KMS-11 (cell line): ENCODE data around the gene SERINC3.

Experiments
- H2AFZ ChIP-seq: fragments of 200-600 bp; sonication (generic); 2 replicates; pipeline ENCODE4 v1.6.1; 2016; ENCODE audit warnings: antibody characterized with exemption, mixed run types, low read depth
- H3K27ac ChIP-seq: fragments of 200-600 bp; sonication (generic); 2 replicates; pipeline ENCODE4 v1.6.1; 2016; ENCODE audit warnings: mild to moderate bottlenecking, mixed run types
- H3K27me3 ChIP-seq: fragments of 200-600 bp; sonication (generic); 2 replicates; pipeline ENCODE4 v1.6.1; 2017; ENCODE audit warnings: mild to moderate bottlenecking, low read depth, mixed run types, moderate library complexity; ENCODE audit not compliant: insufficient read depth
- H3K36me3 ChIP-seq: fragments of 200-600 bp; sonication (generic); 2 replicates; pipeline ENCODE4 v1.6.1; 2017; ENCODE audit warnings: mild to moderate bottlenecking, mixed run types; ENCODE audit not compliant: insufficient read depth
- H3K4me1 ChIP-seq: fragments of 200-600 bp; sonication (generic); 2 replicates; pipeline ENCODE4 v1.6.1; 2016; ENCODE audit warnings: mild to moderate bottlenecking, low read depth, mixed run types; ENCODE audit not compliant: poor library complexity, severe bottlenecking
- H3K4me2 ChIP-seq: fragments of 200-600 bp; sonication (generic); 2 replicates; pipeline ENCODE4 v1.7.0; 2016; ENCODE audit warnings: mild to moderate bottlenecking, mixed run types
- H3K4me3 ChIP-seq: fragments of 200-600 bp; sonication (generic); IDR thresholded peaks from 2 replicates; pipeline ENCODE4 v1.6.1; 2017; ENCODE audit warnings: low read depth, low read length, mixed read lengths; ENCODE audit not compliant: insufficient read depth
- H3K79me2 ChIP-seq: fragments of 200-600 bp; sonication (generic); 2 replicates; pipeline ENCODE4 v1.6.1; 2016; ENCODE audit warnings: low read depth, mixed run types; ENCODE audit not compliant: insufficient read depth
- H3K9ac ChIP-seq: fragments of 200-600 bp; sonication (generic); 2 replicates; pipeline ENCODE4 v1.6.1; 2016; ENCODE audit warnings: mild to moderate bottlenecking, mixed run types
- H4K20me1 ChIP-seq: fragments of 200-600 bp; sonication (generic); 2 replicates; pipeline ENCODE4 v1.6.1; 2016; ENCODE audit warnings: mild to moderate bottlenecking, mixed run types; ENCODE audit not compliant: insufficient read depth
- TF ChIP-seq, protein P1 (sequence below): fragments of 200-600 bp; sonication (generic); conservative IDR thresholded peaks from 2 replicates; pipeline ENCODE4 v1.6.1; 2017; ENCODE audit warnings: low read depth, mild to moderate bottlenecking, antibody characterized with exemption, low read length, moderate library complexity, mixed read lengths

The SERINC3 gene

DNA sequence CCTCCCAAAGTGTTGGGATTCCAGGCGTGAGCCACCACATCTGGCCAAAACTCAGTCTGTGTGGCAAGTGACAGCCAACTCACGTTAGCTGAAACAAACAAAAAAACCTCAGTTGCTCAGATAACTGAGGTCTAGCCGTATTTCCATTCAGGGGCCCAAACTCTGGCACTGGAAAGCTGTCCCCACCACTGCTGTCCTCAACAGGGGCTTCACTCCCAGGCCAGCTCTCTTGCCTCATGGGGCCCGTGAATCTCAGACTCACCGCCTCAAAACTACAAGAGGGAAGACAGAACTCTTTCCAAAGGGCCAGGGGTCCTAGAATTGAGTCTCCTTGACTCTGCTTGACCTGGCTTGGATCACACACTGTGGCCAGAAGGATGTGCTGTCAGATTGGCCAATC is 38.8 kb downstream of the SERINC3 start:
- Histone ChIP-seq H3K4me3 (no peak overlapping the region), H4K20me1 (no peaks in the 10 kb centered on the region), H3K9ac (no peak overlapping the region), H2AFZ (no peak overlapping the region), H3K4me2 (no peak overlapping the region), H3K36me3 (no peaks in the 10 kb centered on the region), H3K79me2 (no peaks in the 10 kb centered on the region), H3K27me3 (no peaks in the 10 kb centered on the region), H3K27ac (no peak overlapping the region), H3K4me1 (peaks cover 1% of the 10 kb centered on the region)
- TF ChIP-seq, protein P1, sequence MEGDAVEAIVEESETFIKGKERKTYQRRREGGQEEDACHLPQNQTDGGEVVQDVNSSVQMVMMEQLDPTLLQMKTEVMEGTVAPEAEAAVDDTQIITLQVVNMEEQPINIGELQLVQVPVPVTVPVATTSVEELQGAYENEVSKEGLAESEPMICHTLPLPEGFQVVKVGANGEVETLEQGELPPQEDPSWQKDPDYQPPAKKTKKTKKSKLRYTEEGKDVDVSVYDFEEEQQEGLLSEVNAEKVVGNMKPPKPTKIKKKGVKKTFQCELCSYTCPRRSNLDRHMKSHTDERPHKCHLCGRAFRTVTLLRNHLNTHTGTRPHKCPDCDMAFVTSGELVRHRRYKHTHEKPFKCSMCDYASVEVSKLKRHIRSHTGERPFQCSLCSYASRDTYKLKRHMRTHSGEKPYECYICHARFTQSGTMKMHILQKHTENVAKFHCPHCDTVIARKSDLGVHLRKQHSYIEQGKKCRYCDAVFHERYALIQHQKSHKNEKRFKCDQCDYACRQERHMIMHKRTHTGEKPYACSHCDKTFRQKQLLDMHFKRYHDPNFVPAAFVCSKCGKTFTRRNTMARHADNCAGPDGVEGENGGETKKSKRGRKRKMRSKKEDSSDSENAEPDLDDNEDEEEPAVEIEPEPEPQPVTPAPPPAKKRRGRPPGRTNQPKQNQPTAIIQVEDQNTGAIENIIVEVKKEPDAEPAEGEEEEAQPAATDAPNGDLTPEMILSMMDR: no peak

DNA sequence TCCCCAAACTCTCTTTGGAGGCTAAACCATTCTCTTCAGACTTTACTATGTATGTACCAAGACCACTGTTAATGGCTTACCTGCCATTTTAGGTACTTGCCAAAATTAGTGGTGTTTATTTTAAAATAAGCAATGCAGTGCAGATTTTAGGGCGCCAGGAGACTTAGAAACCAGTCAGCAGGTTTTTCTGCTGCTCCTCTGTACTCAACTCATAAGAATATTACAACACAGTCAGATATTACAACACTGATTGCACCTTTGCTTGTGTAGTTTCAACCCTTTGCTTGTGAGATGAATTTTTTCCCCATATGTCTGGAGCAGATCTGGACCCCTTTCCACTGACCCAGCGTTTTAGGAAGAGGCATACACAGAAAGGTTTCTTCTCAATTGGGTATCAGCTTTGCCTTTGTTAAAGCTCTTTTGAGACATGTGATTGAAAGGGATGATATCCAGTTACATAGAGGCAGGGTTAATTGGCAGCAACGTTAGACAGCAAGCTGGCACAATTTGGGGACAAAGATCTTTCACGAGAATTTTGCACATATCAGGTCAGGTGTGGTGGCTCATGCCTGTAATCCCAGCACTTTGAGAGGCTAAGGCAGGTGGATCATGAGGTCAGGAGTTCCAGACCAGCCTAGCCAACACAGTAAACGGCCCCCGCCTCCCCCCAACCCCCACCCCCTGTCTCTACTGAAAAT is 40.0 kb downstream of the SERINC3 start:
- TF ChIP-seq, protein P1: no peak
- Histone ChIP-seq H3K79me2 (peaks cover 3% of the 10 kb centered on the region), H3K27me3 (no peaks in the 10 kb centered on the region), H3K27ac (no peak overlapping the region), H3K4me1 (peaks cover 2% of the 10 kb centered on the region), H2AFZ (no peak overlapping the region), H3K9ac (no peak overlapping the region), H3K4me3 (no peak overlapping the region), H4K20me1 (no peaks in the 10 kb centered on the region), H3K4me2 (no peak overlapping the region), H3K36me3 (no peaks in the 10 kb centered on the region)

DNA sequence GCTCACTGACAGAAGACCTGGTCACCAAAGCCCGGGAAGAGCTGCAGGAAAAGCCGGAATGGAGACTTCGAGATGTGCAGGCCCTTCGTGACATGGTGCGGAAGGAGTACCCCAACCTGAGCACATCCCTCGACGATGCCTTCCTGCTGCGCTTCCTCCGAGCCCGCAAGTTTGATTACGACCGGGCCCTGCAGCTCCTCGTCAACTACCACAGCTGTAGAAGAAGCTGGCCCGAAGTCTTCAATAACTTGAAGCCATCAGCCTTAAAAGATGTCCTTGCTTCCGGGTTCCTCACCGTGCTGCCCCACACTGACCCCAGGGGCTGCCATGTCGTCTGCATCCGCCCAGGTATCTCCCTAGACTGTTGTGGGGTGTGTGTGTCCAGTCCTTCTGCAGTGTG is 41.8 kb downstream of the SERINC3 start:
- no peaks in the 10 kb centered on the region for H3K36me3 ChIP-seq

DNA sequence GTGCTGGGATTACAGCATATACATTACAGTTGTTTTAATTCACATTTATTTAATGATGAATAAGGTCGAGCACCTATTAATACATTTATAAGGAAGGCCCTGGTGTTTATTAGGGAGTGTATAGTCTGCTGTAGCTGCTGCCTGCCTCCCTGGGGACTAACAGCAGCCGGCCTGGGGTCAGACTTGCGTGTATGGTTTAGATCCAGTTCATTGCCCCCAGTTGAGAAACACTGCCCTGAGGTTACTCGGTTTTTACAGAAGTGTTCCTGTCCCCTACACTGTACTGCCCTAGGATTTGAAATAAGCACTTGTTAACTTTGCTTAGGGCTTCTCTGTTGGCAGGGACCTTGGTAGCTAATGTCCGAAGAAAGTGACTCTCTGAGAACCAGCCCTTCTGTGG is 42.2 kb downstream of the SERINC3 start:
- Histone ChIP-seq H3K4me1 (peaks cover 14% of the 10 kb centered on the region), H2AFZ (no peak overlapping the region), H4K20me1 (no peaks in the 10 kb centered on the region), H3K9ac (no peak overlapping the region), H3K27ac (no peak overlapping the region), H3K4me2 (no peak overlapping the region), H3K79me2 (peaks cover 12% of the 10 kb centered on the region), H3K4me3 (no peak overlapping the region), H3K36me3 (no peaks in the 10 kb centered on the region), H3K27me3 (no peaks in the 10 kb centered on the region)
- TF ChIP-seq, protein P1: no peak

More for the DNA sequence above, 41.8 kb downstream of the SERINC3 start:
- Histone ChIP-seq H4K20me1 (no peaks in the 10 kb centered on the region), H3K27ac (no peak overlapping the region), H2AFZ (no peak overlapping the region), H3K4me3 (no peak overlapping the region), H3K27me3 (no peaks in the 10 kb centered on the region), H3K4me1 (peaks cover 11% of the 10 kb centered on the region), H3K79me2 (peaks cover 12% of the 10 kb centered on the region), H3K9ac (no peak overlapping the region), H3K4me2 (no peak overlapping the region)
- TF ChIP-seq, protein P1: no peak
